CD8-positive, alpha-beta memory T cell (primary cell): ENCODE results near the gene BCAS1. TPM values are rescaled to one million over a fixed set of nuclear protein-coding genes. Genes with fewer than 3 reads are reported as not detected.

Source experiments
- CTCF ChIA-PET: fragments of 350-600 bp; sonication (Branson Sonifier 250); formaldehyde crosslinking; loops from one replicate; lab custom pipeline; 2021; ENCODE audit warnings: antibody characterized with exemption; lab: Charles Lee
- POLR2A ChIA-PET: fragments of 350-600 bp; sonication (Branson Sonifier 250); formaldehyde crosslinking; loops from one replicate; lab custom pipeline; 2021; ENCODE audit warnings: antibody characterized with exemption; lab: Charles Lee
- DNase-seq, 5 donors: peaks; one replicate each; pipeline versions ENCODE4 v3.0.0 to v3.0.0-alpha.2; 2020 to 2022; ENCODE audit warnings: mixed read lengths in 1 of 5
- H3K27ac ChIP-seq: one replicate; pipeline ENCODE4 v1.7.0; 2013; ENCODE audit warnings: low read depth, mild to moderate bottlenecking, low read length, moderate library complexity
- H3K27me3 ChIP-seq: 2 replicates; pipeline ENCODE4 v1.7.0; 2013; ENCODE audit warnings: low read length, mild to moderate bottlenecking; ENCODE audit not compliant: insufficient read depth, poor library complexity, severe bottlenecking
- H3K36me3 ChIP-seq: 2 replicates; pipeline ENCODE4 v1.7.0; 2013; ENCODE audit warnings: mild to moderate bottlenecking, low read length, moderate library complexity; ENCODE audit not compliant: insufficient read depth
- H3K4me1 ChIP-seq: 2 replicates; pipeline ENCODE4 v1.7.0; 2013; ENCODE audit warnings: mild to moderate bottlenecking, low read length, moderate library complexity; ENCODE audit not compliant: insufficient read depth
- H3K4me3 ChIP-seq: 2 replicates; pipeline ENCODE4 v1.7.0; 2013; ENCODE audit warnings: mild to moderate bottlenecking, low read length
- H3K9me3 ChIP-seq: 2 replicates; pipeline ENCODE4 v1.7.0; 2013; ENCODE audit warnings: mild to moderate bottlenecking, low read length
- H3K27ac Mint-ChIP-seq, 8 donors: one replicate each; pipeline ENCODE4 v1.8.0; 2020 to 2021; ENCODE audit warnings: mixed read lengths in 8 of 8, mild to moderate bottlenecking in 6 of 8, inconsistent platforms in 3 of 8, moderate library complexity in 3 of 8
- H3K27me3 Mint-ChIP-seq, 2 donors: one replicate each; pipeline ENCODE4 v1.8.0; 2020 to 2021; ENCODE audit warnings: mixed read lengths in 2 of 2, mild to moderate bottlenecking in 1 of 2, moderate library complexity in 1 of 2
- H3K36me3 Mint-ChIP-seq, 3 donors: one replicate each; pipeline ENCODE4 v1.8.0; 2020 to 2021; ENCODE audit warnings: mixed read lengths in 3 of 3, inconsistent platforms in 1 of 3, mild to moderate bottlenecking in 1 of 3
- H3K4me1 Mint-ChIP-seq, 3 donors: one replicate each; pipeline ENCODE4 v1.8.0; 2020 to 2021; ENCODE audit warnings: mixed read lengths in 3 of 3, inconsistent platforms in 1 of 3, mild to moderate bottlenecking in 1 of 3
- H3K4me3 Mint-ChIP-seq, 7 donors: one replicate each; pipeline ENCODE4 v1.8.0; 2020 to 2021; ENCODE audit warnings: mixed read lengths in 7 of 7, mild to moderate bottlenecking in 6 of 7, moderate library complexity in 4 of 7, inconsistent platforms in 2 of 7
- H3K9me3 Mint-ChIP-seq, 5 donors: one replicate each; pipeline ENCODE4 v1.8.0; 2020 to 2022; ENCODE audit warnings: mixed read lengths in 5 of 5, mild to moderate bottlenecking in 3 of 5, moderate library complexity in 2 of 5, inconsistent platforms in 1 of 5
- polyA plus RNA-seq: library from polyadenylated mRNA; unstranded; fragments of 300-500 nt; fragmentation: Illumina TruSeq; gene quantifications from one replicate; pipeline ENCODE4 v1.2.3, GENCODE V29; 2021
- total RNA-seq, 2 experiments: library from RNA; stranded (reverse); gene quantifications; one replicate each; pipeline ENCODE4 v1.2.3, GENCODE V29; 2021

The BCAS1 gene
- total and polyA plus RNA-seq, 3 experiments from 2014 or later: 0.09 to 0.91 (median 0.15) TPM

GRCh38 chr20:54112221-54112884 lies 42.0 kb upstream of the BCAS1 start:
- no peak overlapping the region for H3K4me3 ChIP-seq
- DNase-seq: no peak
- no peaks in the 10 kb centered on the region for H3K4me1 ChIP-seq
- H3K27me3 ChIP-seq: no peaks in the 10 kb centered on the region
- H3K9me3 Mint-ChIP-seq: no peaks in the 10 kb centered on the region
- peak overlapping the region in 1 of 8 donors; percentile 17 for H3K27ac Mint-ChIP-seq
- no peaks in the 10 kb centered on the region for H3K9me3 ChIP-seq
- peaks cover 8 to 9% of the 10 kb centered on the region in 2 donors for H3K27me3 Mint-ChIP-seq
- H3K4me3 Mint-ChIP-seq: no peak overlapping the region
- no peak overlapping the region for H3K27ac ChIP-seq
- peaks cover 0 to 4% (median 0%) of the 10 kb centered on the region in 3 donors for H3K36me3 Mint-ChIP-seq
- H3K4me1 Mint-ChIP-seq: no peaks in the 10 kb centered on the region
- ChIA-PET POLR2A (no interaction called here), CTCF (no interaction called here)
- H3K36me3 ChIP-seq: no peaks in the 10 kb centered on the region

GRCh38 chr20:54111460-54111859 lies 41.1 kb upstream of the BCAS1 start:
- ChIA-PET CTCF (no interaction called here), POLR2A (no interaction called here)
- H3K27me3 Mint-ChIP-seq: peaks cover 8 to 13% of the 10 kb centered on the region in 2 donors
- Histone ChIP-seq H3K9me3 (no peaks in the 10 kb centered on the region), H3K4me3 (no peak overlapping the region), H3K27me3 (no peaks in the 10 kb centered on the region), H3K27ac (no peak overlapping the region), H3K36me3 (no peaks in the 10 kb centered on the region), H3K4me1 (no peaks in the 10 kb centered on the region)
- H3K27ac Mint-ChIP-seq: no peak overlapping the region
- DNase-seq: no peak
- peaks cover 0 to 4% (median 0%) of the 10 kb centered on the region in 3 donors for H3K36me3 Mint-ChIP-seq
- no peak overlapping the region for H3K4me3 Mint-ChIP-seq
- no peaks in the 10 kb centered on the region for H3K9me3 Mint-ChIP-seq
- no peaks in the 10 kb centered on the region for H3K4me1 Mint-ChIP-seq

GRCh38 chr20:54110457-54110856 lies 40.1 kb upstream of the BCAS1 start:
- Histone ChIP-seq H3K27ac (no peak overlapping the region), H3K4me3 (no peak overlapping the region), H3K4me1 (no peaks in the 10 kb centered on the region), H3K9me3 (no peaks in the 10 kb centered on the region), H3K36me3 (no peaks in the 10 kb centered on the region), H3K27me3 (no peaks in the 10 kb centered on the region)
- Mint-ChIP-seq H3K4me3 (no peak overlapping the region), H3K27me3 (peaks cover 8 to 13% of the 10 kb centered on the region in 2 donors), H3K36me3 (peaks cover 0 to 4% (median 0%) of the 10 kb centered on the region in 3 donors), H3K4me1 (no peaks in the 10 kb centered on the region), H3K9me3 (no peaks in the 10 kb centered on the region), H3K27ac (no peak overlapping the region)
- no peak for DNase-seq
- ChIA-PET POLR2A (no interaction called here), CTCF (no interaction called here)

GRCh38 chr20:54110041-54110440 lies 39.6 kb upstream of the BCAS1 start:
- H3K9me3 Mint-ChIP-seq: no peaks in the 10 kb centered on the region
- no peaks in the 10 kb centered on the region for H3K4me1 Mint-ChIP-seq
- H3K27ac Mint-ChIP-seq: no peak overlapping the region
- no peak overlapping the region for H3K4me3 Mint-ChIP-seq
- no peak for DNase-seq
- Histone ChIP-seq H3K4me1 (no peaks in the 10 kb centered on the region), H3K27me3 (no peaks in the 10 kb centered on the region), H3K36me3 (no peaks in the 10 kb centered on the region), H3K9me3 (no peaks in the 10 kb centered on the region), H3K27ac (no peak overlapping the region), H3K4me3 (no peak overlapping the region)
- ChIA-PET CTCF (no interaction called here), POLR2A (no interaction called here)
- H3K36me3 Mint-ChIP-seq: peaks cover 0 to 4% (median 0%) of the 10 kb centered on the region in 3 donors
- H3K27me3 Mint-ChIP-seq: peaks cover 8 to 13% of the 10 kb centered on the region in 2 donors

GRCh38 chr20:54108817-54109216 lies 38.4 kb upstream of the BCAS1 start:
- Histone ChIP-seq H3K4me3 (no peak overlapping the region), H3K9me3 (no peaks in the 10 kb centered on the region), H3K27me3 (no peaks in the 10 kb centered on the region), H3K36me3 (no peaks in the 10 kb centered on the region), H3K27ac (no peak overlapping the region), H3K4me1 (no peaks in the 10 kb centered on the region)
- H3K4me3 Mint-ChIP-seq: no peak overlapping the region
- CTCF ChIA-PET: no interaction called here
- no peak overlapping the region for H3K27ac Mint-ChIP-seq
- H3K4me1 Mint-ChIP-seq: no peaks in the 10 kb centered on the region
- no peaks in the 10 kb centered on the region for H3K9me3 Mint-ChIP-seq
- H3K27me3 Mint-ChIP-seq: peaks cover 12% of the 10 kb centered on the region in 2 donors
- POLR2A ChIA-PET: no interaction called here
- DNase-seq: no peak
- peaks cover 0 to 4% (median 0%) of the 10 kb centered on the region in 3 donors for H3K36me3 Mint-ChIP-seq

GRCh38 chr20:54108326-54108642 lies 37.9 kb upstream of the BCAS1 start:
- Mint-ChIP-seq H3K4me3 (no peak overlapping the region), H3K27me3 (peaks cover 8 to 9% of the 10 kb centered on the region in 2 donors), H3K9me3 (no peaks in the 10 kb centered on the region), H3K4me1 (peaks cover under 1 to 2% (median 2%) of the 10 kb centered on the region in 3 donors), H3K36me3 (peaks cover 0 to 4% (median 0%) of the 10 kb centered on the region in 3 donors), H3K27ac (no peak overlapping the region)
- ChIA-PET POLR2A (interaction anchor here (0.6 kb wide), 1 partner anchor 1675 kb away, joined by 3 read pairs; no protein-coding TSS in a partner anchor), CTCF (no interaction called here)
- Histone ChIP-seq H3K4me1 (no peaks in the 10 kb centered on the region), H3K36me3 (no peaks in the 10 kb centered on the region), H3K9me3 (no peaks in the 10 kb centered on the region), H3K27me3 (no peaks in the 10 kb centered on the region), H3K4me3 (no peak overlapping the region), H3K27ac (no peak overlapping the region)
- DNase-seq: no peak

- peaks cover 0 to 4% (median 0%) of the 10 kb centered on the region in 3 donors for H3K36me3 Mint-ChIP-seq
- no peak overlapping the region for H3K27ac Mint-ChIP-seq
- Histone ChIP-seq H3K4me1 (no peaks in the 10 kb centered on the region), H3K4me3 (no peak overlapping the region), H3K27me3 (no peaks in the 10 kb centered on the region), H3K9me3 (no peaks in the 10 kb centered on the region), H3K36me3 (no peaks in the 10 kb centered on the region), H3K27ac (no peak overlapping the region)
- CTCF ChIA-PET: no interaction called here
- DNase-seq: no peak
- H3K4me3 Mint-ChIP-seq: no peak overlapping the region
- peaks cover 8 to 9% of the 10 kb centered on the region in 2 donors for H3K27me3 Mint-ChIP-seq
- H3K4me1 Mint-ChIP-seq: peaks cover 1 to 4% (median 3%) of the 10 kb centered on the region in 3 donors
- POLR2A ChIA-PET: interaction anchor here (0.6 kb wide), 1 partner anchor 1675 kb away, joined by 3 read pairs; no protein-coding TSS in a partner anchor
- H3K9me3 Mint-ChIP-seq: no peaks in the 10 kb centered on the region
Observed at GRCh38 chr20:54107600-54108325, 37.4 kb upstream of the BCAS1 start.

- H3K9me3 Mint-ChIP-seq: no peaks in the 10 kb centered on the region
- no peak overlapping the region for H3K4me3 Mint-ChIP-seq
- no peak overlapping the region for H3K4me3 ChIP-seq
- peaks cover 7 to 9% of the 10 kb centered on the region in 2 donors for H3K27me3 Mint-ChIP-seq
- CTCF ChIA-PET: interaction anchor here (0.9 kb wide), 1 partner anchor 93 kb away, joined by 3 read pairs; no protein-coding TSS in a partner anchor
- peaks cover 1 to 4% (median 3%) of the 10 kb centered on the region in 3 donors for H3K4me1 Mint-ChIP-seq
- H3K27ac ChIP-seq: no peak overlapping the region
- H3K36me3 ChIP-seq: no peaks in the 10 kb centered on the region
- no peaks in the 10 kb centered on the region for H3K9me3 ChIP-seq
- no peak for DNase-seq
- H3K27me3 ChIP-seq: no peaks in the 10 kb centered on the region
- peaks cover 0 to 4% (median 0%) of the 10 kb centered on the region in 3 donors for H3K36me3 Mint-ChIP-seq
- POLR2A ChIA-PET: no interaction called here
- H3K4me1 ChIP-seq: no peaks in the 10 kb centered on the region
- no peak overlapping the region for H3K27ac Mint-ChIP-seq
Observed at GRCh38 chr20:54107181-54107580, 36.8 kb upstream of the BCAS1 start.
